GM12878 (cell line): ENCODE data around the gene TMEM82. TPM values are rescaled to one million over a fixed set of nuclear protein-coding genes. Genes with fewer than 3 reads are reported as not detected.

Source experiments
- ATAC-seq: fragments of 200-7000 bp; cut with Tn5 transposase; 3 replicates; pipeline ENCODE4 v1.9.1; 2020; ENCODE audit warnings: mild to moderate bottlenecking, moderate library complexity
- BruUV-seq: library from RNA; stranded (reverse); fragments of 400-500 nt; replicated peaks from 2 replicates; lab custom pipeline; 2021; lab: Mats Ljungman, UMichigan
- CTCF ChIA-PET: fragments of 300-600 bp; sonication (Branson Sonifier 250); formaldehyde crosslinking; extraction: SDS; loops from one replicate; lab custom pipeline; 2021; ENCODE audit warnings: inconsistent platforms; lab: Yijun Ruan, JAX
- POLR2A ChIA-PET: fragments of 350-600 bp; formaldehyde crosslinking; extraction: SDS; loops from one replicate; lab custom pipeline; 2021; ENCODE audit warnings: inconsistent platforms; lab: Charles Lee
- RAD21 ChIA-PET: fragments of 300-600 bp; sonication (Branson Sonifier 250); formaldehyde crosslinking; loops from one replicate; lab custom pipeline; 2023; ENCODE audit warnings: antibody characterized with exemption; ENCODE audit not compliant: unreplicated experiment; lab: Charles Lee
- SMC1A ChIA-PET: fragments of 300-600 bp; sonication (Branson Sonifier 250); formaldehyde crosslinking; loops from one replicate; lab custom pipeline; 2023; ENCODE audit not compliant: unreplicated experiment, uncharacterized antibody; lab: Charles Lee
- DNase-seq: peaks from one replicate; pipeline ENCODE4 v3.0.0-alpha.2; 2011; ENCODE audit warnings: low read depth, low spot score
- FAIRE-seq: peaks from 3 replicates; lab custom pipeline; 2011; peaks lifted over from hg19 to GRCh38; lab: Jason Lieb, UNC
- H2AFZ ChIP-seq: 2 replicates; pipeline ENCODE4 v1.6.0; 2011; ENCODE audit warnings: low read depth, low read length, control low read depth; ENCODE audit not compliant: control insufficient read depth
- H3K27ac ChIP-seq: 2 replicates; pipeline ENCODE4 v1.5.1; 2011; ENCODE audit warnings: control low read depth; ENCODE audit not compliant: control insufficient read depth, insufficient read depth
- H3K27me3 ChIP-seq, 2 experiments: replicated peaks in 1 of 2; 2 replicates each; pipeline versions ENCODE4 v1.6.0 to v1.6.1; 2011; ENCODE audit warnings: low read length in 1 of 2; ENCODE audit not compliant: control insufficient read depth in 2 of 2, insufficient read depth in 2 of 2
- H3K36me3 ChIP-seq, 2 experiments: 2 replicates each; pipeline ENCODE4 v1.5.1; 2011; ENCODE audit warnings: low read length in 1 of 2; ENCODE audit not compliant: control insufficient read depth in 2 of 2, insufficient read depth in 2 of 2
- H3K4me1 ChIP-seq: 2 replicates; pipeline ENCODE4 v1.6.1; 2011; ENCODE audit warnings: mild to moderate bottlenecking, low read length, moderate library complexity, mixed read lengths; ENCODE audit not compliant: control insufficient read depth, insufficient read depth
- H3K4me2 ChIP-seq: 2 replicates; pipeline ENCODE4 v1.6.0; 2011; ENCODE audit warnings: control low read depth; ENCODE audit not compliant: control insufficient read depth, insufficient read depth
- H3K4me3 ChIP-seq: fragments of 200-600 bp; sonication (generic); 2 replicates; pipeline ENCODE4 v1.5.1; 2016
- H3K79me2 ChIP-seq: 2 replicates; pipeline ENCODE4 v1.6.0; 2011; ENCODE audit warnings: low read length; ENCODE audit not compliant: control insufficient read depth, insufficient read depth
- H3K9ac ChIP-seq: 2 replicates; pipeline ENCODE4 v1.8.0; 2011; ENCODE audit warnings: low read length, control low read depth, mixed read lengths; ENCODE audit not compliant: control insufficient read depth, insufficient read depth
- H3K9me3 ChIP-seq: replicated peaks from 3 replicates; pipeline ENCODE4 v1.5.1; 2011; ENCODE audit warnings: mild to moderate bottlenecking, low read length; ENCODE audit not compliant: control insufficient read depth, insufficient read depth
- H4K20me1 ChIP-seq: 2 replicates; pipeline ENCODE4 v1.6.0; 2011; ENCODE audit not compliant: control insufficient read depth, insufficient read depth
- ATF3 ChIP-seq: IDR thresholded peaks from 2 replicates; pipeline ENCODE4 v1.6.1; 2011; ENCODE audit warnings: low read depth, mild to moderate bottlenecking, low read length, moderate library complexity, borderline replicate concordance; ENCODE audit errors: extremely low read depth
- CTCF ChIP-seq, 3 experiments: IDR thresholded peaks in 2 of 3; conservative IDR thresholded peaks in 1 of 3; 2 replicates each; pipeline ENCODE4 v1.5.1; 2011; ENCODE audit warnings: low read depth in 3 of 3, low read length in 3 of 3, mild to moderate bottlenecking in 3 of 3, control low read depth in 2 of 3, moderate library complexity in 2 of 3, inconsistent platforms in 1 of 3, mixed read lengths in 1 of 3; ENCODE audit not compliant: control insufficient read depth in 2 of 3, insufficient read depth in 1 of 3; ENCODE audit errors: extremely low read depth in 1 of 3
- ELK1 ChIP-seq: IDR thresholded peaks from 2 replicates; pipeline ENCODE4 v1.6.1; 2012; ENCODE audit warnings: low read depth, low read length, improper control_type of control experiment
- EP300 ChIP-seq, 2 experiments: fragments of 150-350 bp in 1 of 2; IDR thresholded peaks; 2 replicates each; pipeline ENCODE4 v1.6.1; 2011 to 2012; ENCODE audit warnings: low read depth in 2 of 2, low read length in 2 of 2, borderline replicate concordance in 1 of 2, improper control_type of control experiment in 1 of 2, inconsistent platforms in 1 of 2; ENCODE audit not compliant: control insufficient read depth in 1 of 2
- FOXM1 ChIP-seq: IDR thresholded peaks from 2 replicates; pipeline ENCODE4 v1.6.1; 2012; ENCODE audit warnings: low read depth, mild to moderate bottlenecking, inconsistent platforms, low read length, moderate library complexity
- HCFC1 ChIP-seq: fragments of 150-350 bp; IDR thresholded peaks from 2 replicates; pipeline ENCODE4 v1.6.1; 2014; ENCODE audit warnings: low read length
- HDGF ChIP-seq: fragments of 450-650 bp; IDR thresholded peaks from 2 replicates; pipeline ENCODE4 v1.6.1; 2016; ENCODE audit warnings: antibody characterized with exemption
- KAT2A ChIP-seq: conservative IDR thresholded peaks from 2 replicates; pipeline ENCODE4 v1.6.1; 2011; ENCODE audit warnings: low read depth, low read length; ENCODE audit not compliant: control insufficient read depth
- NR2C2 ChIP-seq: IDR thresholded peaks from 2 replicates; pipeline ENCODE4 v1.6.1; 2011; ENCODE audit warnings: borderline replicate concordance, low read depth; ENCODE audit not compliant: control insufficient read depth, insufficient read length
- STAT1 ChIP-seq: fragments of 450-650 bp; conservative IDR thresholded peaks from 2 replicates; pipeline ENCODE4 v1.6.1; 2014; ENCODE audit warnings: antibody characterized with exemption, mild to moderate bottlenecking
- TCF12 ChIP-seq: IDR thresholded peaks from 2 replicates; pipeline ENCODE4 v1.6.1; 2011; ENCODE audit warnings: low read depth, mild to moderate bottlenecking, low read length
- ZBTB11 ChIP-seq: fragments of 450-650 bp; formaldehyde crosslinking; IDR thresholded peaks from 2 replicates; pipeline ENCODE4 v1.5.0; 2022; ENCODE audit warnings: mild to moderate bottlenecking, missing genetic modification characterization
- WGBS: methylation state at CpG from one replicate; pipeline ENCODE4 v1.1.6; 2016; ENCODE audit warnings: low lambda C conversion rate; ENCODE audit not compliant: insufficient replicate concordance, insufficient coverage; ENCODE audit errors: missing lambda C conversion rate; 5-methylcytosine and 5-hydroxymethylcytosine counted together
- in situ Hi-C: fragments of 300-500 bp; cut with MboI; formaldehyde crosslinking; loops from 9 replicates; pipeline ENCODE4 v1.14.3; 2018; ENCODE audit warnings: mixed read lengths
- intact Hi-C: fragments of 100-400 bp; cut with micrococcal nuclease; formaldehyde crosslinking; loops from one replicate; pipeline ENCODE4 v1.14.2; 2022; ENCODE audit not compliant: unreplicated experiment
- polyA plus RNA-seq, 11 experiments: library from polyadenylated mRNA; depleted of rRNA in 4 of 11; unstranded in 6 of 11; stranded (reverse) in 5 of 11; fragments of >200 nt; fragmentation: Nextera tagmentation in 4 of 11; fragmentation: Illumina TruSeq in 1 of 11; extraction: Ambion mirVana in 4 of 11; extraction: Trizol in 1 of 11; gene quantifications; 1 replicate in 1 of 11; 2 replicates in 10 of 11; pipeline versions ENCODE4 v1.2.1 to v1.2.3, GENCODE V29; 2011 to 2016; ENCODE audit warnings: inconsistent platforms in 2 of 11, missing spikeins in 2 of 11, low read depth in 1 of 11
- total RNA-seq, 4 experiments: library from RNA; depleted of rRNA in 3 of 4; stranded (reverse); fragments of >200 nt in 3 of 4; fragmentation: Illumina TruSeq in 1 of 4; extraction: Trizol in 1 of 4; gene quantifications; 2 replicates each; pipeline versions ENCODE4 v1.2.1 to v1.2.3, GENCODE V29; 2013 to 2021

Gene TMEM82
- total and polyA plus RNA-seq, 10 of the 15 experiments (the other 5 are each of a cell fraction or from before 2014, with no cell fraction given) = not detected

GRCh38 chr1:15707239-15707925, 34.9 kb upstream of the TMEM82 start (continued):
- no peak for TF ChIP-seq CTCF (IDR thresholded peaks at IDR 0.05 in 2 of 3, conservative IDR thresholded peaks at IDR 0.05 in 1 of 3; ENCODE audit: control insufficient read depth in 2 of 3, extremely low read depth in 1 of 3, insufficient read depth in 1 of 3, low read depth in 3 of 3, low read length in 3 of 3)
- no peak for TF ChIP-seq HDGF
- no peak for TF ChIP-seq NR2C2
- TF ChIP-seq TCF12 = no peak
- TF ChIP-seq KAT2A = no peak

- Histone ChIP-seq H2AFZ (no peak overlapping the region), H3K9ac (no peak overlapping the region), H3K79me2 (peaks cover 7% of the 10 kb centered on the region), H3K4me3 (no peak overlapping the region), H3K36me3 (peaks cover 4 to 7% of the 10 kb centered on the region in 2 experiments), H3K9me3 (no peaks in the 10 kb centered on the region; the same call in 2 of the 3 replicates), H3K27ac (no peak overlapping the region), H3K27me3 (no peaks in the 10 kb centered on the region), H4K20me1 (no peaks in the 10 kb centered on the region), H3K4me1 (no peaks in the 10 kb centered on the region), H3K4me2 (no peak overlapping the region)
- TSS peak; percentile 42 for BruUV-seq
- FAIRE-seq (no peak), DNase-seq (no peak), ATAC-seq (no peak)
- WGBS = 97% methylated on average over 15 of the region's 15 CpGs
- ChIA-PET SMC1A (interaction anchor here (1.6 to 3.8 kb wide), 3 partner anchors 12 to 82 kb away, joined by 3 to 20 read pairs (median 3); no protein-coding TSS in a partner anchor), CTCF (no interaction called here), POLR2A (interaction anchor here (0.7 to 0.9 kb wide), 2 partner anchors 11 to 25 kb away, joined by 3 read pairs; no protein-coding TSS in a partner anchor), RAD21 (no interaction called here)
- intact Hi-C loops = no loop called here
- in situ Hi-C loops = no loop called here
- TF ChIP-seq FOXM1 (no peak), ATF3 (no peak), EP300 (IDR thresholded peaks at IDR 0.05; ENCODE audit: borderline replicate concordance in 1 of 2, control insufficient read depth in 1 of 2, low read depth in 2 of 2, low read length in 2 of 2) (no peak), ZBTB11 (CRISPR knock-in tag) (no peak), STAT1 (no peak), ELK1 (no peak), HCFC1 (no peak)
Observed at GRCh38 chr1:15708486-15709137, 33.7 kb upstream of the TMEM82 start.
